Measurements from ENCODE around the gene DCAF5.

- no peak for TF ChIP-seq ZNF639 (CRISPR knock-in tag; conservative IDR thresholded peaks at IDR 0.05)
- no peak for TF ChIP-seq ZBTB39 (CRISPR knock-in tag; IDR thresholded peaks at IDR 0.05)
- no peak for TF ChIP-seq HNRNPUL1 (IDR thresholded peaks at IDR 0.05; ENCODE audit: low read depth, low read length)
- TF ChIP-seq PRDM15 (CRISPR knock-in tag; IDR thresholded peaks at IDR 0.05) = no peak
- no peak for TF ChIP-seq CENPBD1 (CRISPR knock-in tag; IDR thresholded peaks at IDR 0.05; ENCODE audit: borderline replicate concordance, low read depth)
- TF ChIP-seq MYC (CRISPR knock-in tag; IDR thresholded peaks at IDR 0.05; ENCODE audit: borderline replicate concordance) = no peak
- TF ChIP-seq SP1 (IDR thresholded peaks at IDR 0.05) = no peak
- no peak for TF ChIP-seq SP1 (CRISPR knock-in tag; IDR thresholded peaks at IDR 0.05)
- TF ChIP-seq NFE2L2 (IDR thresholded peaks at IDR 0.05; ENCODE audit: low read length) = no peak
- TF ChIP-seq ZNF331 (CRISPR knock-in tag; IDR thresholded peaks at IDR 0.05) = no peak
- TF ChIP-seq STAG1 (CRISPR knock-in tag; IDR thresholded peaks at IDR 0.05) = no peak
- no peak for TF ChIP-seq MYNN (CRISPR knock-in tag; IDR thresholded peaks at IDR 0.05; ENCODE audit: low read depth)
- no peak for TF ChIP-seq NR3C1 (CRISPR knock-in tag; IDR thresholded peaks at IDR 0.05)
- TF ChIP-seq ZNF12 (CRISPR knock-in tag; IDR thresholded peaks at IDR 0.05) = no peak
- no peak for TF ChIP-seq ZNF660 (CRISPR knock-in tag; IDR thresholded peaks at IDR 0.05; ENCODE audit: borderline replicate concordance, low read depth)
These were observed 71.6 kb downstream of the DCAF5 start for GRCh38 chr14:69081271-69081670.

Measured in HepG2 (cell line).